HG03571 (cell line): Measurements from ENCODE around the gene CTNND2.

ENCODE experiments used
- ATAC-seq: cut with Tn5 transposase; IDR thresholded peaks from one replicate; pipeline ENCODE4 v1.9.1; 2021; ENCODE audit not compliant: unreplicated experiment

CTNND2 gene

DNA sequence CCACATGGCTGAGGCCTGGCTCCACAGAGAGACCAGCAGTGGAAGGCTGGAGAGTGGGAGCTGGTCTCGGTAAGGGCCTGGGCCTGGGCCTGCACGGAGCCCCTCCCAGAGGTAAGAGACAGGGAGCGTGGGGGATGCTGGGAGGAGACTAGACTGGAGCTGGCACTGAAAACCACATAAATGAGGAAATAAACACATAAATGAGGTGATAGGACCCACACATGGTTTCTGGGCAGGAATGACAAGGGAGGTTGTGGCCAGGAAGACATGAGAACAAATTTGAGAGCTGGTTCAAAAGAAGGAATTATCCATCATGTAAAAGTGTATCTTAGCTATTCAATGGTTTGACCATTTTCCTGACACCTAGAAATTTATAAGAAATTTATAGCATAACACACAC, 691.5 kb downstream of the CTNND2 start:
- ATAC-seq: no peak

DNA sequence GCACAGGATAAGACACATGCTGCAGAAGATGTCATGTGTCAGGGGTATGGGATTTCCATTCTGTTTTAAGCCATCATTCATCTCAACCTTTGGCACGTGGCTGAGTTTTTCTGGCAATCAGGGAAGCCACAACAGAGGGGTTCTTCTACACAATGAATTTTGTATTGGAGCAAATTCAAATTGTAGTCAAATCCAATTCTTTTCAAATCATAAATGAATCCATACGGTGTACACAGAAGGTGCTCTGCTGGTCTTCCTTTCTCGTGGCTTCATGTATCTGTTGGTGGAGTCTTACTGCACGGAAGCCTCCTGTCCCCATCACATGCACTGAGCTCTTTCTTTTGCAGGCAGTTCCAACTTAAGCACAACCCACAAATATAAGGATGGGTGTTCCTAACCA, 706.5 kb downstream of the CTNND2 start:
- no peak for ATAC-seq

GRCh38 chr5:11191673-11192072, 712.6 kb downstream of the CTNND2 start:
- ATAC-seq: no peak

- no peak for ATAC-seq
These were observed 721.7 kb downstream of the CTNND2 start for GRCh38 chr5:11182441-11183080.

DNA sequence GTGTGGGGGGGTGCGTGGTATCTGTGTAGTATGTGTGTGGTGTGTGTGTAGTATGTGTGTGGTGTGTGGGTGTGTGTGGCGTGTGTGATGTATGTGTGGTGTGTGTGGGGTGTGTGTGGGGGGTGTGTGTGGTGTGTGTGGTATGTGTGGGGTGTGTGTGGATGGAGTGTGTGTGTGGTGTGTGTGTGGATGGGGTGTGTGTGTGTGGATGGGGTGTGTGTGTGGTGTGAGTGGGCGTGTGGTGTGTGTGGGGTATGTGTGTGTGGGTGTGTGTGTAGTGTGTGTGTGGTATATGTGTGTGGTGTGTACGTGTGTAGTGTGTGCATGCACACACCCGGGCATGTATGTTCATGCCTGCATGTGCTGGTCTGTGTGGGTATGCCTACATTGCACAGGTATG, 722.3 kb downstream of the CTNND2 start:
- ATAC-seq: no peak

DNA sequence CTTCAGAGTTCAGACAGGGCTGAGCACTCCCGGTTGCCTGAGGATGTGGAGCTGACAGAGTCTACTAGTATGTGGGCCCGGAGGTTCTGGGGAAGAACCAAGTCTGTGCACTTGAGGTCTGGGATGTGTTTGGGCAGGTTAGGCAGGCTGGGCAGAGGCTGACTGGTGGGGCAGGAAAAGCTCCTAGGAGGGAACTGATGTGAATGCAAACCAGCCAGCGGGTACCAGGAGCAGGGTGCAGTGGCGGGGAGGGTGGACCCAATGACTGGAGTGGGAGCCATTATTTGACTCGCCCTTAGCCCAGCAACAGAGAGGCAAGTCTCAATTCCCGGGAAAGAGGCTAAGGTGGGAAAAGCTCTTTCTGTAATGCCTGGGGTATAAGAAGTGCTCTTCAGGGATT, 723.4 kb downstream of the CTNND2 start:
- no peak for ATAC-seq

DNA sequence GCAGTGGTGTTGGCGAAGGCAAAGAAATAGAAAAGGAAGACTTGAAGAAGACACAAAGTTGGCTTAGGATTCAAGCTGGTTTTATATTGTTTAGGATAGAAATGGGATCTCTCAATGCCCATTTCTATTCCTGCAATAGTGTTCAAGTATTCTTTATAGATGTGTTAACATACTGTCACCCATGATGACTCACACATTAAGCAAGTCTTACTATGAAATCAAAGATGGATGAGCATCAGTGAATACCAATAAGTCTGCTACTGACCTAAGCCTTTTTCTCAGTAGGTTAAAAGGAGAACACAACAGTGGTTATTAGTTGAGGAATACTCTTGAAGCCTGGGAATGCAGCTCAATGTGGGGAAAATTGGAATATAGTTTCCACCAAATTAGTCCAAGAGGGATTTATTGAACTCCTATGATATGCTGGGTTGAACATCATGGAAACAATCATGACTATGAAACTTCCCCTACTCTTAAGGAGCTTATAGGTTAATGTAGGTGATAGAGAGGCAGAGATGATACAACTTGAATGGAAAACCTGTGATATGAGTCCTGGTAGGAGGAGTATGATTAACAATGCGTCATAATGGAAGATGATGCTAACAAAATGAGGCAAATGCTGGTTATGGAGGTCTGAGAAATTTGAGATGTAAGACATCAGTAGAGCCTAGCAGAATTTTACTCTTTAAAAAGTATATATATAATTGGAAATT, 726.1 kb downstream of the CTNND2 start:
- ATAC-seq: no peak

GRCh38 chr5:11174591-11174990, 729.7 kb downstream of the CTNND2 start:
- ATAC-seq: no peak

DNA sequence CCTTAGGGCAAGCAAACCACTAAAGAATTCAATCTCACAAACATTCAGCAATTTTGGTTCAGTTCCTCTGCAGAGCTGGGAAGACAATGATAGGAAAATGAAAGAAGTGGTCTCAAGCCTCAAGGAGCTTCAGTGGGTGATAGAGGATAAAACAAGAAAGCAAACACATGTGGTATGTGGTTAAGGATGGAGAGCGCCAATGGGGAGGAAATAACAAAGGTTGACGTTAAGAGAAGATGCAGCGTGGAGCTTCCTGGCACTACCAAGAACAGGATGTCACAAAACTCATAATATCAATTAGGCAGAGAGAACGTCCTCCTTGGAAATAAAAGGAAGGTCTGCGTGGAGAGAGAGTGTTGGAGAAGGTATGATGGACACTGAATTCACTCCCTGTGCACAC, 731.8 kb downstream of the CTNND2 start:
- ATAC-seq: no peak

DNA sequence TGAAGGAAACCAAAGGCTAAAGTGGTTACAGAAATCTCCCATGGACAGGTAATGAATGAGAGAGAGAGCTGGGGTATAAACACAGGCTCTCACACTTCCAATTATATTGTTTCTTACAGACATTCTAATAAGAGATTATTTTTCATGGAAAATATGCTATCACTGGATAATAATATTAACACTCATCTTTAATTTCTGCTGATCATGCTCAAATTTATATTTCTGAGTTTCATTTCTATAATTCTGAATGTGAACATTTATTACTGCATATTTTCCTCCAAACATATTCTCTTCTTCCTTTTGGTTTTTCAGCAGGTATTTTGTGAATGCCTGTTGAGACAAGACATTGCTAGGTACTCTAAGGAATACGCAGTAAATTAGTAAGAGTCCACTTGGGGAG, 733.0 kb downstream of the CTNND2 start:
- ATAC-seq: no peak

DNA sequence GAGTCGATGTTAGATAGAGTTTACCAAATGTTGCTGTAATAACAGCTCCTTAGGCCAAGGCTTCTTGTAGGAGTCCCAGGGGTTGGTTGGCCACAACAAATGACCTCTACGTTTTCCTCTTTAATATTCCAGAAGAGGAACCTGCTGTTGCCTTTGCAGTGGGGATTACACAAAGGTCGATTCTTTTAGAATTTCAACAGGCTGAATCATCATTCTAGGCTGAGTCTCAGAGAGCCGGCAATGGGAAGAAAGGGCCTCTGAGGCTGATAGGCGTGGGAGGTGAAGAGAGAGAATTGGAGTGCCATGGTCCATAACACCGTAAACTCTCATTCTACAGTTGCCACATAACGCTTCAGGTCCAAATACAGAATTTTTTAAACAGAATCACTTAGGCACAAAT, 737.3 kb downstream of the CTNND2 start:
- no peak for ATAC-seq

GRCh38 chr5:11164531-11165294, 739.5 kb downstream of the CTNND2 start:
- ATAC-seq: no peak

- ATAC-seq: no peak
These were observed 747.1 kb downstream of the CTNND2 start for GRCh38 chr5:11157132-11157531.

GRCh38 chr5:11153670-11154382, 750.4 kb downstream of the CTNND2 start:
- ATAC-seq: no peak

DNA sequence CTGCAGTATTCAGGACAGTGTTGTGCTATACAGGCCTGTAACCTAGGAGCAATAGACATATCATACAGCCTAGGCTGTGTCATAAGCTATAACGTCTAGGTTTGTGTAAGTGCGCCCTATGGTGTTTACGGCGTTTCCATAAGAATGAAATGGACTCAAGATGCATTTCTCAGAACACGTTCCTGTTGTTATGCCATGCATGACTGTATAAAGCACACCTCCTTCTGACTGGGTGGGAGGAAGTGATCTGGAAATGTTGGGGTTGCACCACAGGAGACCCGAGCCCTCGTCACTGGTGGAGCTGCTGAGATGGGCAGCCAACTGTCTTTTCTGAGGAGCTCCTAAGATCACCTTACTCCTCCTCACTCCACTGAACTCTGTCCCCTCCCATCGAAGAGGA, 751.9 kb downstream of the CTNND2 start:
- ATAC-seq: no peak

DNA sequence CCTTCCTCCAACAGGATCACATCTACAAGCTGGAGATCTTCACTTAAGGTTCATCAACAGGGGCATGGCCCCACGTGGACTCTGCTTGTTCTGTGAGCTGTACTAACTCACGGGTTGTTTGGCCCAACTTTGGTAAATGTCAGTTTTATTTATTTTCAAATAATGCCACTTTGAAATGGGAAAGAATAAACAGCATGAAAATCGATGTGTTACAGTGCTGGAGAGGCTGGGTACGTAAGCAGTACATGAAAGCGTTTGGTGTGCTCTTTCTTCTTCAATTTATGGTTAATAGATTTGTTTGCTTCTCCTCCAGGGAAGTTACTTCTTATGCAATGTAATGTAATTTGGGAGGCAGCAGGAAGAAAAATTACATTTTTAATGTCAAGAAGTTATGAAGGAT, 753.3 kb downstream of the CTNND2 start:
- no peak for ATAC-seq

DNA sequence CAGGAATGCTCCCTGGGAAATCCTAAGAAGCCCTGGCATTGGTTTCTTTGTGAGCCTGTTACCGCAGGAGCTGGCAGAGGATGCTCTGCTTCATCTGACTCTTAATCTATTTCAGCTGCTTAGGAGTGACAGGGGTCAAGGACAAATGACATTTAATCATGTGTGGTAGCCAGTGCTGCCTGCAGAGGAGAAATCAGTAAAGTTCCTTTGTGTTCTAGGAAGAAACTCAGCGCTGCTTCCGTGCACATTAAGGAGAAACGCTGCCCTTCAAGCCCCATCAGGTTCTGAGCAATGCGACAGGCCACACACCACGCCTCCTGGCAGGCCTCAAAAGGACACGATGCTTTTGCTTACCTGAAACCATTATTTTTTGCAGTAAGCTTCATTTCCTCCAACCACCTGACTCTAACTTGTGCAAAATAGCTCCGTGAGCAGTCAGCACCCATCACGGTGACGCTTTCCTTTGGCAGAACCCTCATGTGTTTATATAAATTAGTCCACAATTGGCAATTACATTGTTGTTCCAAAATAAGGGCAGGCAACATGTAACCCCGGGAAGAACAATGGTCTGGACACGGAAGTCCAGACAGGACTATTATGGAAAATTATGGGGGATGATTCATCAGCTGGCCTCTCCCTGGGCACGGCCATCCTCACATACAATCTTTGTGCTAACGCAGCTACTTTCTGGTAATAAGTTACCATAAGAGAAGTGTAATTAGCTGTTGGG, 755.3 kb downstream of the CTNND2 start:
- no peak for ATAC-seq

- ATAC-seq: no peak
These were observed 758.1 kb downstream of the CTNND2 start for GRCh38 chr5:11146171-11146570.

DNA sequence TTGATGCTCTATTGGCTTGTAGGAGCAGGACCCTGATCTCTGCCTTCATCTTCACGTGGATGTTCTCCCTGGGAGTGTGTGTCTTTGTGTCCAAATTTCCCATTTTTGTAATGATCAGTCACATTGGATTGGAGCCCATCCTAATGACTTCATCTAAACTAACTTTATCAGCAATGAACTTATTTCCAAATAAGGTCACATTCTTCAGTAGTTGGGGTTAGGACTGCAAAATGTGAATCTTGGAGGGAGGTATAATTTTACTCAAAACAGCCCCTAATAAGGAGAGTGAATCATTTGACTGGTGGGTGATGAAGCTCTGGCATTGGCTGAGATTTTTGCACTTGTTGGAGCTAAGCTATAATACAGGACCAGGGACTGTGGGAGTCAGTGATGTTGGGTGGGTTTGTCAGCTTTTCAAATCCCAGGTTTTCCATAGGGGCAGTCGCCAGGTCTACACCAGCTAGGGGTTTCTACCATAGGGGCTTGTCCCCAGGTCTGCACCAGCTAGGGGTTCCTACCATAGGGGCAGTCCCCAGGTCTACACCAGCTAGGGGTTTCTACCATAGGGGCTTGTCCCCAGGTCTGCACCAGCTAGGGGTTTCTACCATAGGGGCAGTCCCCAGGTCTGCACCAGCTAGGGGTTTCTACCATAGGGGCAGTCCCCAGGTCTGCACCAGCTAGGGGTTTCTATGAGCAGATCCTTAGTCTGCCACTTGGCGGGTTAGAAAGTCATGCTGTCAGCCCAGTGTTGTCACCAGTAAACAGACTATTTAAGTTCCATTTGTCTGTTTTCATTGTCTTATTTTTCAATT, 760.6 kb downstream of the CTNND2 start:
- ATAC-seq: no peak
